Measurements from ENCODE around the gene EFCAB10.
A peak's percentile ranks its signal among the peaks of the same experiment; 100 is the strongest.
"Not testable (repeated sequence)": the region's sequence is repeated elsewhere in the genome, so short reads cannot be mapped to it uniquely, and the experiment has no call there.

Gene EFCAB10

GRCh38 chr7:105567821-105568220 is 13.5 kb downstream of the EFCAB10 start:
- H3K9ac ChIP-seq (ENCODE audit: low read length), result no peak overlapping the region
- no peaks in the 10 kb centered on the region for H3K27me3 ChIP-seq (ENCODE audit: control insufficient read depth in 1 of 2, insufficient read depth in 2 of 2, low read length in 2 of 2)
- H3K9me3 ChIP-seq (ENCODE audit: low read length), result no peaks in the 10 kb centered on the region
- H3K4me1 ChIP-seq (ENCODE audit: insufficient read depth, low read length), result no peaks in the 10 kb centered on the region
- no peak overlapping the region for H3K27ac ChIP-seq (ENCODE audit: low read depth, low read length)
- H3K36me3 ChIP-seq (ENCODE audit: insufficient read depth, low read length), result peaks cover 45% of the 10 kb centered on the region
- no peak overlapping the region for H3K4me3 ChIP-seq (ENCODE audit: low read depth in 1 of 2, low read length in 2 of 2)

- Histone ChIP-seq H3K9me3 (ENCODE audit: low read length) (no peaks in the 10 kb centered on the region), H3K36me3 (ENCODE audit: insufficient read depth, low read length) (peaks cover 51% of the 10 kb centered on the region), H3K4me3 (ENCODE audit: low read depth in 1 of 2, low read length in 2 of 2) (no peak overlapping the region), H3K4me1 (ENCODE audit: insufficient read depth, low read length) (no peaks in the 10 kb centered on the region), H3K9ac (ENCODE audit: low read length) (no peak overlapping the region), H3K27me3 (ENCODE audit: control insufficient read depth in 1 of 2, insufficient read depth in 2 of 2, low read length in 2 of 2) (no peaks in the 10 kb centered on the region), H3K27ac (ENCODE audit: low read depth, low read length) (no peak overlapping the region)
Observed at GRCh38 chr7:105567024-105567423, 14.3 kb downstream of the EFCAB10 start.

- H3K36me3 ChIP-seq (ENCODE audit: insufficient read depth, low read length), result peaks cover 57% of the 10 kb centered on the region
Observed at GRCh38 chr7:105565190-105565589, 16.1 kb downstream of the EFCAB10 start.

GRCh38 chr7:105559926-105560325 is 21.4 kb downstream of the EFCAB10 start:
- Histone ChIP-seq H3K27me3 (ENCODE audit: control insufficient read depth in 1 of 2, insufficient read depth in 2 of 2, low read length in 2 of 2) (no peaks in the 10 kb centered on the region), H3K9me3 (ENCODE audit: low read length) (no peaks in the 10 kb centered on the region), H3K4me3 (ENCODE audit: low read depth in 1 of 2, low read length in 2 of 2) (no peak overlapping the region), H3K9ac (ENCODE audit: low read length) (no peak overlapping the region), H3K36me3 (ENCODE audit: insufficient read depth, low read length) (peaks cover 54% of the 10 kb centered on the region), H3K27ac (ENCODE audit: low read depth, low read length) (no peak overlapping the region), H3K4me1 (ENCODE audit: insufficient read depth, low read length) (no peaks in the 10 kb centered on the region)

More at GRCh38 chr7:105565190-105565589, 16.1 kb downstream of the EFCAB10 start:
- Histone ChIP-seq H3K4me3 (ENCODE audit: low read depth in 1 of 2, low read length in 2 of 2) (no peak overlapping the region), H3K27me3 (ENCODE audit: control insufficient read depth in 1 of 2, insufficient read depth in 2 of 2, low read length in 2 of 2) (no peaks in the 10 kb centered on the region), H3K4me1 (ENCODE audit: insufficient read depth, low read length) (no peaks in the 10 kb centered on the region), H3K27ac (ENCODE audit: low read depth, low read length) (no peak overlapping the region), H3K9ac (ENCODE audit: low read length) (no peak overlapping the region), H3K9me3 (ENCODE audit: low read length) (no peaks in the 10 kb centered on the region)

- no peaks in the 10 kb centered on the region for H3K27me3 ChIP-seq (ENCODE audit: control insufficient read depth in 1 of 2, insufficient read depth in 2 of 2, low read length in 2 of 2)
- H3K4me1 ChIP-seq (ENCODE audit: insufficient read depth, low read length), result peaks cover 3% of the 10 kb centered on the region
- H3K36me3 ChIP-seq (ENCODE audit: insufficient read depth, low read length), result peaks cover 37% of the 10 kb centered on the region
- H3K4me3 ChIP-seq (ENCODE audit: low read depth in 1 of 2, low read length in 2 of 2), result no peak overlapping the region
- H3K27ac ChIP-seq (ENCODE audit: low read depth, low read length), result no peak overlapping the region
- no peaks in the 10 kb centered on the region for H3K9me3 ChIP-seq (ENCODE audit: low read length)
- H3K9ac ChIP-seq (ENCODE audit: low read length), result no peak overlapping the region
Observed at GRCh38 chr7:105538339-105538738, 43.0 kb downstream of the EFCAB10 start.

- Histone ChIP-seq H3K9me3 (ENCODE audit: low read length) (no peaks in the 10 kb centered on the region), H3K36me3 (ENCODE audit: insufficient read depth, low read length) (peaks cover 10% of the 10 kb centered on the region), H3K27ac (ENCODE audit: low read depth, low read length) (peak overlapping the region; percentile 90), H3K9ac (ENCODE audit: low read length) (peak overlapping the region; percentile 98), H3K27me3 (ENCODE audit: control insufficient read depth in 1 of 2, insufficient read depth in 2 of 2, low read length in 2 of 2) (no peaks in the 10 kb centered on the region), H3K4me3 (ENCODE audit: low read depth in 1 of 2, low read length in 2 of 2) (peak overlapping the region; percentile 92 to 99), H3K4me1 (ENCODE audit: insufficient read depth, low read length) (peaks cover 14% of the 10 kb centered on the region)
Observed at GRCh38 chr7:105532709-105533460, 48.4 kb downstream of the EFCAB10 start.

- Histone ChIP-seq H3K9ac (ENCODE audit: low read length) (peak within 1 kb of the TSS; percentile 98), H3K27ac (ENCODE audit: low read depth, low read length) (peak within 1 kb of the TSS; percentile 90), H3K4me3 (ENCODE audit: low read depth in 1 of 2, low read length in 2 of 2) (peak within 1 kb of the TSS; percentile 92 to 99), H3K4me1 (ENCODE audit: insufficient read depth, low read length) (peaks cover 14% of the 10 kb centered on the region), H3K27me3 (ENCODE audit: control insufficient read depth in 1 of 2, insufficient read depth in 2 of 2, low read length in 2 of 2) (no peaks in the 10 kb centered on the region), H3K36me3 (ENCODE audit: insufficient read depth, low read length) (peaks cover 3% of the 10 kb centered on the region), H3K9me3 (ENCODE audit: low read length) (no peaks in the 10 kb centered on the region)
Observed at GRCh38 chr7:105531792-105532671, 49.3 kb downstream of the EFCAB10 start, which contains the start of gene RINT1. RINT1 (plus strand) TSS chr7:105532201; CDS start chr7:105532316, 115 bp downstream.

- no peaks in the 10 kb centered on the region for H3K9me3 ChIP-seq (ENCODE audit: low read length)
- H3K27ac ChIP-seq (ENCODE audit: low read depth, low read length), result no peak overlapping the region
- peaks cover 14% of the 10 kb centered on the region for H3K4me1 ChIP-seq (ENCODE audit: insufficient read depth, low read length)
- no peak overlapping the region for H3K9ac ChIP-seq (ENCODE audit: low read length)
- H3K4me3 ChIP-seq (ENCODE audit: low read depth in 1 of 2, low read length in 2 of 2), result no peak overlapping the region
- no peaks in the 10 kb centered on the region for H3K36me3 ChIP-seq (ENCODE audit: insufficient read depth, low read length)
- H3K27me3 ChIP-seq (ENCODE audit: control insufficient read depth in 1 of 2, insufficient read depth in 2 of 2, low read length in 2 of 2), result no peaks in the 10 kb centered on the region
Observed at GRCh38 chr7:105530546-105530945, 50.7 kb downstream of the EFCAB10 start.

GRCh38 chr7:105530126-105530525 is 51.2 kb downstream of the EFCAB10 start:
- Histone ChIP-seq H3K4me1 (ENCODE audit: insufficient read depth, low read length) (peaks cover 14% of the 10 kb centered on the region), H3K27me3 (ENCODE audit: control insufficient read depth in 1 of 2, insufficient read depth in 2 of 2, low read length in 2 of 2) (no peaks in the 10 kb centered on the region), H3K4me3 (ENCODE audit: low read depth in 1 of 2, low read length in 2 of 2) (no peak overlapping the region), H3K9me3 (ENCODE audit: low read length) (no peaks in the 10 kb centered on the region), H3K9ac (ENCODE audit: low read length) (no peak overlapping the region), H3K36me3 (ENCODE audit: insufficient read depth, low read length) (no peaks in the 10 kb centered on the region), H3K27ac (ENCODE audit: low read depth, low read length) (no peak overlapping the region)

GRCh38 chr7:105527737-105528136 is 53.6 kb downstream of the EFCAB10 start:
- not testable (repeated sequence) for H3K9ac ChIP-seq (ENCODE audit: low read length); H3K27me3 ChIP-seq (ENCODE audit: control insufficient read depth in 1 of 2, insufficient read depth in 2 of 2, low read length in 2 of 2); H3K36me3 ChIP-seq (ENCODE audit: insufficient read depth, low read length); H3K4me1 ChIP-seq (ENCODE audit: insufficient read depth, low read length); H3K27ac ChIP-seq (ENCODE audit: low read depth, low read length); H3K4me3 ChIP-seq (ENCODE audit: low read depth in 1 of 2, low read length in 2 of 2); H3K9me3 ChIP-seq (ENCODE audit: low read length)

- Histone ChIP-seq H3K9me3 (ENCODE audit: low read length) (no peaks in the 10 kb centered on the region), H3K27me3 (ENCODE audit: control insufficient read depth in 1 of 2, insufficient read depth in 2 of 2, low read length in 2 of 2) (no peaks in the 10 kb centered on the region), H3K9ac (ENCODE audit: low read length) (no peak overlapping the region), H3K4me3 (ENCODE audit: low read depth in 1 of 2, low read length in 2 of 2) (no peak overlapping the region), H3K36me3 (ENCODE audit: insufficient read depth, low read length) (no peaks in the 10 kb centered on the region), H3K27ac (ENCODE audit: low read depth, low read length) (no peak overlapping the region), H3K4me1 (ENCODE audit: insufficient read depth, low read length) (peaks cover 10% of the 10 kb centered on the region)
Observed at GRCh38 chr7:105524840-105525239, 56.5 kb downstream of the EFCAB10 start.

Data from muscle layer of colon (tissue), 2 donors.